Measurements from ENCODE around the gene TEX11. TPM values are rescaled to one million over a fixed set of nuclear protein-coding genes. Genes with fewer than 3 reads are reported as not detected.
"Not testable (repeated sequence)": the region's sequence is repeated elsewhere in the genome, so short reads cannot be mapped to it uniquely, and the experiment has no call there.

The TEX11 gene
- total RNA-seq (2014; rRNA removed; shearing (Covaris generic)), result 0.22 TPM in 1 of 2 replicates, not detected in the other

DNA sequence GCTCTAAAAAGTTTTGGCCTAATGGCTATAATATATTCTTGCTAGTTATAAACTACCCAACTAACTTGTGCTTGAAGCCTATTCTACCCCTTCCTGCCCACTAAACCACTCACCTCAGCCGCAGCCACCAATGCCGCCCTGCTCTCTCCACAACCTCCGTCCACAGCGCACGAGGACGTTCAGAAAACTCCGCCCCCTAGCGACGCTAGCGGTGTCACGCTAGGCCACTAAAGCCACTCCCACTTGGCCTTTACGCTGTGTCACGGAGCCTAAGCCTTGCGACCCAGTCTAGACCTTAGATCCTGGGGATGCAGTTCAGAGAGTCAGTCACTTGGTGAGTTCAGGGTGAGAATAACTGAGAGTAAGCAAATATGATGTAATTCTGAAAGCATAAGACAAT is at the start of gene TEX11:
Gene TEX11 (minus strand): TSS at position 171 of the 400 bp plus-strand sequence. CDS start 922 bp downstream, outside the sequence.
- no peak for DNase-seq (ENCODE audit: low spot score)

DNA sequence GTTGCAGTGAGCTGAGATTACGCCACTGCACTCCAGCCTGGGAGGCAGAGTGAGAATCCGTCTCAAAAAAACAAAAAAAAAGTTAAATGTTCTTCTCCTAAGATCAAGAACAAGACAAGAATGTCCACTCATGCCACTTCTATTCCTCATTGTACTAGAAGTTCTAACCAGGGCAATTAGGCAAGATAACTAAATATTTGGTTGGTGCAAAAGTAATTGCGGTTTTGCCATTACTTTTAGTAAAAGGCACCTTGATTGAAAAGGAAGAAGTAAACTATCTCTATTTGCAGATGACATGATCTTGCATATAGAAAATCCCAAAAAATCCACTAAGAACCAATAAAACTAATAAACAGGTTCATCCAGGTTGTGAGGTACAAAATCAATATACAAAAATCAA is 46.4 kb upstream of the TEX11 start:
- no peak for DNase-seq (ENCODE audit: low spot score)

DNA sequence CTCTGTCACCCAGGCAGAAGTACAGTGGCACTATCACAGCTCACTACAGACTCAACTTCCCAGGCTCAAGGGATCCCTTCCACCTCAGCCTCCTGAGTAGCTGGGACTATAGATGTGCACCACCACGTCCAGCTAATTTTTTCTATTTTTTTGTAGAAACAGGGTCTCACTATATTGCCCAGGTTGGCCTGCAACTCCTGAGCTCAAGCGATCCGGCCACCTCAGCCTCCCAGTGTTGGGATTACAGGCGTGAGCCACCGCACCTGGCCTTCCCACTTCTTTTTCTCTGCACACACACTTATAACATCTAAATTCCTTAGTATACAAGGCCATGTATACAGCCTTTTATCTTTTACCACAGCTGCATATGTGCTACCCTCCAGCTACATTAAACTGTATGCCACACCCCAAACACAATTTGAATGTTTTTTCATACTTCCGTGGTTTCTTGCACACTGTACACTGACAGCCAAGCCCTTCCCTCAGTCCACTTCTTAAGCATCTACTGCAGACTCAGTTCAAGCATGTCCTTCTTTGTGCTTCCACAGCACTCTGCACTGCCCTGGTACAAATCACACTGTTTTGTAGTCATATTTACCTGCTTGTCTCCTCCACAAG is 15.9 kb upstream of the TEX11 start:
- no peak for DNase-seq (ENCODE audit: low spot score)

DNA sequence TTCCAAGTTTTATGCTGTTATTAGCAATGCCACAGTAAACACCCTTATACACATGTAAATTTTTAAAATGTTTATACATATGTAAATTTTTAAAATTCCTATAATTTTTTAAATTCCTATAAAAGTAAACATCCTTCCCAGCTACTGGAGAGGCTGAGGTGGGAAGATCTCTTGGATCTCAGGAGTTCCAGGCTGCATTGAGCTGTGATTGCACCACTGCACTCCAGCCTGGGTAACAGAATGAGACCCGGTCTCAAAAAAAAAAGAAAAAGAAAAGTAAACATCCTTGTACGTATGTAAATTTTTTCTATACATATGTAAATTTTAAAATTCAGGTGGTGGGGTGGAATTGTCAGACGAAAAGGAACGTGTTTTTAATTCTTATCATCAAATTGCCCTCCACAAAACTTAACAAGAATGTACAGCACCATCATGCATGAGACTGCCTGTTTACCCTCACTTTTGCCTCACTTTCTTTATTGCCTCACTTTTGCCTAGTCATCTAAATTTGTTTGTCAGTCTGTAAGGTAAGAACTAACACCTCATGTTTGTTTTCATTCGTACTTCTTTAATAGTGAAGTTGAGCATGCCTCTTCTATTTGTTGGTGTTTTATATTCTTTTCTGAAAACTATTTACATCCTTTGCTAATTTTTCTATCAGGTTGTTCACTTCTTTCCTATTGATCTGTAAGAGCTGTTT is 14.4 kb upstream of the TEX11 start:
- no peak for DNase-seq (ENCODE audit: low spot score)

DNA sequence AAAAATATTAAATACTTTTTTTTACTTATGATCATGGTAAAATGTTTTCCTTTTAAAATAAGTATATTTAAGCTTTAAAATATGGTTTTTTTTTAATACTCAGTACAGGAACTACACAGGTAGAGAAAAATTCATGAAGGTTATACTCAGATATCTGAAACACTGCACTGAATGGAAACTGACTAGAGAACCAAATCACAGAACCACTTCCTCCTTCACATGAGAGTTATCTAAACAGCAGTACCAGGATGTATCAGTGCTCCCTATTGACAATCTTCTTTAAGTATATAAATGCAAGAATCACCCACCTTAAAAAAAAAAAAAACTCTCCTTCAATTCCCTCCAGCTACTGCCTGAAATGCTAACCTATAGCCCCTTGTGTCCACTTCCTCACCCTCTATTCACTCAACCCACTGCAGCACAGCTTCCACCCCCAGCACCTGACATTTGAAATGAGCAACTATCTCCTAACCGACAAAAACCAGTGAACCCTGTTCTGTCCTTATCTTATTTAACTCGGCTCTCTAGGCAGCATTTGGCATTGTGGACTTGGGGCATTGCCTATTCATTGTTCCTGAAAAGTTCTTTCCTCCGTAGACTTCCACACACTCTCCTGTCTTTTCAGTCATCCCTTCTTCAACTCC is 13.3 kb upstream of the TEX11 start:
- DNase-seq (ENCODE audit: low spot score), result no peak

DNA sequence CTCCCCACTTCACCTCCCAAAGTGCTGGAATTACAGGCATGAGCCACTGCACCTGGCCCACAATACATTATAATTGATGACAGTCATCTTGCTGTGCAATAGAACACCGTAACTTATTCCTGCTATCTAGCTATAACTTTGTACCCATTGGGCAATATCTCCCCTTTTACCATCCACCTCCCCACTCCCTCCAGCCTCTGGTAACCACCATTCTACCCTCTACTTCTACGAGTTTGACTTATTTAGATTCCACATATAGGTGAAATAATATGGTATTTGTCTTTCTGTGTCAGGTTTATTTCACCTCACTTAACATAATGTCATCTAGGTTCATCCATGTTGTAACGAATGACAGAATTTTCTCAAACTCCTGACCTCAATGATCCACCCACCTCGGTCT is 8.2 kb upstream of the TEX11 start:
- DNase-seq (ENCODE audit: low spot score), result no peak

DNA sequence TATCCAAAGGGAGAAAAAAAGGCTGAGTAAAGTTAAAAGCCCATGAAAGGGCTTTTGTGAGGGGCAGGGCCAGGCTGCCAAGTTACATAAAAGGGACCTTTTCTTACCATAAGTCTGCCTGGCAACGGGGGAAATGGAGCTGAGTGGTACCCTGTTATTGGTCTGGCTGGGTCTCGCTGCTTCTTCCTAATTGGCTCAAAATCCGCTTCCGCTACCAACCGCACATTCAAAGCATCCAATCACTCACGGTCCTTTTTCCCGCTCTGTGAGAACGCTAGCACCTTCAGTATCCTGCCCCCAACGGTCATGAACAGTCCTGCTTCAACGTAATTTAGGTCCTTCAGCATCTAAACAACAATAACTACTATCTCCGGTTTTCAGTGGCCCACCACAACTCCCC is 611 bp downstream of the TEX11 start:
- DNase-seq (ENCODE audit: low spot score), result no peak

DNA sequence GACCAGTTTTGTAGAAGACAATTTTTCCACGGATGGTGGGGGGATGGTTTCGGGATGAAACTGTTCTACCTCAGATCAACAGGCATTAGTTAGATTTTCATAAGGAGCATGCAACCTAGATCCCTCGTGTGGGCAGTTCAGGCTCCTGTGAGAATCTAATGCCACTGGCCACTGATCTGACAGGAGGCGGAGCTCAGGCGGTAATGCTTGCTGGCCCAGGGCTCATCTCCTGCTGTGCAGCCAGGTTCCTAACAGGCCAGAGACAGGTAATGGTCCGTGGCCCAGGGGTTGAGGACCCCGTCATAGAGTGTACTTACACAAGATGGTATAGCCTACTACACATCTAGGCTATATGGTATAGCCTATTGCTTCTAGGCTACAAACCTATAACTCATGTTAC is 7.0 kb downstream of the TEX11 start:
- no peak for DNase-seq (ENCODE audit: low spot score)

DNA sequence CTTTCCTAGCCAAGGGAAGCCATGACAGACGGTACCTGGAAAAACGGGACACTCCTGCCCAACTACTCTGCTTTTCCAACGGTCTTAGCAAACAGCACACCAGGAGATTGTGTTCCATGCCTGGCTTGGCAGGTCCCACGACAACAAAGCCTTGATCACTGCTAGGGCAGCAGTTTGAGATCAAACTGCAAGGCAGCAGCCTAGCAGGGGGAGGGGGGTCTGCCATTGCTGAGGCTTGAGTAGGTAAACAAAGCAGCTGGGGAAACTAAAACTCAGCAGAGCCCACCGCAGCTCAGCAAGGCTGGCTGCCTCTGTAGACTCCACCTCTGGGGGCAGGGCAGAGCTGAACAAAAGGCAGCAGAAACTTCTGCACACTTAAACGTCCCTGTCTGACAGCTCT is 18.1 kb downstream of the TEX11 start:
- DNase-seq (ENCODE audit: low spot score), result not testable (repeated sequence)

DNA sequence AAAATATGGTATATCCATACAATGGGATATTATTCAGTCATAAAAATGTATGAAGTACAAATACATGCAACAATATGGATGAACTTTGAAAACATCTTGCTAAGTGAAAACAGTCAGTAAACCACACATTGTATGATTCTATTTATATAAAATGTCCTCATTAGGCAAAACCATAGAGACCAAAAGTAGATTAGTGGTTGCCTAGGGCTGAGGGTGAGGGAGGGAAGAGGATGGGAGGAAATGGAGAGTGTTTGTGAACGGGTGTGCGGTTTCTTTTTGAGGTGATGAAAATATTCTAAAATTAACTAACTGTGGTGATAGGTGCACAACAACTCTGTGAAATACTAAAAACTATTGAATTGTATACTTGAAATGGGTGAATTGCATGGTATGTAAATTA is 29.6 kb downstream of the TEX11 start:
- DNase-seq (ENCODE audit: low spot score), result no peak

DNA sequence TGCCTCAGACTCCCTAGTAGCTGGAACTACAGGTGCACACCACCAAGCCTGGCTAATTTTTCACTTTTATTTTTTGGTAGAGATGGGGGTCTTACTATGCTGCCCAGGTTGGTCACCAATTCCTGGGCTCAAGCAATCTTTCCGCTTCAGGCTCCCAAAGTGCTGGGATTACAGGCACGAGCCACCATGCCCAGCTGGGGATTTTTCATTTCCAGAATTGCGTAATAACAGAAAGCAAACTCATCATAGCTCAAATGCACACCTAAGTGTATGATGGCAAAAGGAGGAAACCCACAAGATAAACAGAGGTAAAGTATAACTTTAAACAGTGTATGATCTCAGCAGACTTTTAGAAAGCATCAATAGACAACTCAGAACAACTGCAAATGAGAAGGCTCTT is 56.2 kb downstream of the TEX11 start:
- no peak for DNase-seq (ENCODE audit: low spot score)

DNA sequence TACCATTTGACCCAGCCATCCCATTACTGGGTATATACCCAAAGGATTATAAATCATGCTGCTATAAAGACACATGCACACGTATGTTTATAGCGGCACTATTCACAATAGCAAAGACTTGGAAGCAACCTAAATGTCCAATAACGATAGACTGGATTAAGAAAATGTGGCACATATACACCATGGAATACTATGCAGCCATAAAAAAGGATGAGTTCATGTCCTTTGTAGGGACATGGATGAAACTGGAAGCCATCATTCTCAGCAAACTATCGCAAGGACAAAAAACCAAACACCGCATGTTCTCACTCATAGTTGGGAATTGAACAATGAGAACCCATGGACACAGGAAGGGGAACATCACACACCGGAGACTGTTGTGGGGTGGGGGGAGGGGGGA is 64.4 kb downstream of the TEX11 start:
- DNase-seq (ENCODE audit: low spot score), result not testable (repeated sequence)

DNA sequence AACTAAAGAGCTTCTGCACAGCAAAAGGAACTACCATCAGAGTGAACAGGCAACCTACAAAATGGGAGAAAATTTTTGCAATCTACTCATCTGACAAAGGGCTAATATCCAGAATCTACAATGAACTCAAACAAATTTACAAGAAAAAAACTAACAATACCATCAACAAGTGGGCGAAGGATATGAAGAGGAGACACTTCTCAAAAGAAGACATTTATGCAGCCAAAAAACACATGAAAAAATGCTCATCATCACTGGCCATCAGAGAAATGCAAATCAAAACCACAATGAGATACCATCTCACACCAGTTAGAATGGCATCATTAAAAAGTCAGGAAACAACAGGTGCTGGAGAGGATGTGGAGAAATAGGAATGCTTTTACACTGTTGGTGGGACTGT is 64.9 kb downstream of the TEX11 start:
- DNase-seq (ENCODE audit: low spot score), result not testable (repeated sequence)

DNA sequence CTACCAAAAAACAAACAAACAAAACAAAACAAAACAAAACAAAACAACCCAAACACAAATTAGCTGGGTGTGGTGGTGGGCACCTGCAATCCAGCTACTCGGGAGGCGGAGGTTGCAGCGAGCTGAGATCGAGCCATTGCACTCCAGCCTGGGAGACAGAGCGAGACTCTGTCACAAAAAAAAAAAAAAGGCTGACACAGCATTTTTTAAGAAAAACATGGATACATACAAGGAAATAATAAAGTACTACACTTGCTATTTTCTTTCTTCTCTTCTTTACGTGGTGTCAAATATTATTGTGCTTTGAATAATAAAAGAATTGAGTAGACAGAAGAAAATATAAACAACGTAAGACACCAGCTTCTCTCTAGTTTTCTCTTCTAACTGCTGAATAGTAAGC is 73.9 kb downstream of the TEX11 start:
- DNase-seq (ENCODE audit: low spot score), result no peak

DNA sequence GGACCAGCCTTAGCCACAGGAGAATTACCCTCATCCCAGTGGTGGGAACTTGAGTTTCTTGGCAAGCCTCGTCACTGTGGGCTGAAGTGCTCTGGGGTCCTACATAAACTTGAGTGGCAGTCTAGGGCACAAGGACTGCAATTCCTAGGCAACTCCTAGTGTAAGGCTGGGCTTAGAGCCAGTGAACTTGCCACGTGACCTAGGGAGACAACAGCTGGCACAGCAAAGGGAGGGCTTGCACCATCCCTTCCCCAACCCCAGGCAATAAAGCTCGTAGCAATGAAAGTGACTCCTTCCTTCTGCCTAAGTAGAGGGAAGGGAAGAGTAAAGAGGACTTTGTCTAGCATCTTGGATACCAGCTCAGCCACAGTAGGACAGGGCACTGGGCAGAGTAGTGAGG is 81.8 kb downstream of the TEX11 start:
- no peak for DNase-seq (ENCODE audit: low spot score)

DNA sequence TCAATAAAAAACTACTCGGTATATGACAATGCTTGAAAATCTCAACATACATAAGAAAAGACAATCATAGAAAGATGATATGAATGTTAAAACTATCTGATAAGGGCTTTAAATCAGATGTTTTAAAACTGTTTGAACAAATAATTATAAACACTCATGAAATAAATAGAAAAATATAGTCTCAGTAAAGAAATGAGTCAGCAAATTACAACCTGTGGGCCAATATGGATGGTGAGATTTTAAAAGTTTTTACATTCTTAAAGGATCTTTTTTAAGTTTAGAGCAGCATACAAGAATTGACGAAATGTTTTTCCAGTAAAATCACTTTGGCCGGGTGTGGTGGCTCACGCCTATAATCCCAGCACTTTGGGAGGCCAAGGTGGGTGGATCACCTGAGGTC is 83.1 kb downstream of the TEX11 start:
- no peak for DNase-seq (ENCODE audit: low spot score)

DNA sequence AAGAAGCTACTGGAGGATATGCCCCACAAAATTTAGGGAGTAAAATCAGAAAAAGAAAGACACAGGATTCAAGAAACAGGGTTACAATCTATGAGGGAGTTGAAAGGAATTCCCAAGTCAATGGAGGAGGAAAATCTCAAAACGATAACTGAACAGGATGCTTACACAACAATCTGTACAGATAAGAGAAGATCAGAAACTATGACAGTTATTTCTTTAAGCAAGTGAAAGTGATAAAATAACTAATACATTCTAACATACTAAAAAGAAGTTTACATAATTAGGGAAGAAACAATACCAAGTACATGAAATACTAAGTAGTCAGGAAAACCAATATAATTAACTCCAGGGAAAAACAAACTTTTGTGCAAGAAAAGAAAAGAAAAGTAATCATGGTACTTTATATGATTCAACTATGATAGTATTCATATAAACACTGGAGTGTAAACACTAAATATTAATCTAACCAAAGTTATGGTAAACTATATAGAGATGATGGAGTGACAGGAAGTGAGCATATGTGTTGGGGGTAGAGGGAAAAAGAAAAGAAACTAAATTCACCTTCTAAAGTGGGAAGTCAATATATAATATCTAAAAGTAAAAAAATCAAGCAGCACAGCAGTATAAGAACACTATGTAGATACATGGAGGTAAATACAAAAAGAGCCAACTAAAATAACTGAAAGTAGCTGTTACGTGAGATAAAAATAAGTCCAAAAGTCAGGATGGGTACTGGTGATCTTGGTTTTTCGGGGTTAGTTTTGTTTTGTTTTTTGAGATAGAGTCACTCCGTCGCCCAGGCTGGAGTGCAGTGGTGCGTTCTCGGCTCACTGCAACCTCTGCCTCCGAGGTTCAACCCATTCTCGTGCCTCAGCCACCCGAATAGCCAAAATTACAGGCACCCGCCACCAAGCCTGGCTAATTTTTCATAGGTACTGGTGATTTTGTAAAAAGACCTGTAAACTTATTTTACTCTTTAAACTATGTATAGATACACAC is 99.3 kb downstream of the TEX11 start:
- DNase-seq (ENCODE audit: low spot score), result no peak

DNA sequence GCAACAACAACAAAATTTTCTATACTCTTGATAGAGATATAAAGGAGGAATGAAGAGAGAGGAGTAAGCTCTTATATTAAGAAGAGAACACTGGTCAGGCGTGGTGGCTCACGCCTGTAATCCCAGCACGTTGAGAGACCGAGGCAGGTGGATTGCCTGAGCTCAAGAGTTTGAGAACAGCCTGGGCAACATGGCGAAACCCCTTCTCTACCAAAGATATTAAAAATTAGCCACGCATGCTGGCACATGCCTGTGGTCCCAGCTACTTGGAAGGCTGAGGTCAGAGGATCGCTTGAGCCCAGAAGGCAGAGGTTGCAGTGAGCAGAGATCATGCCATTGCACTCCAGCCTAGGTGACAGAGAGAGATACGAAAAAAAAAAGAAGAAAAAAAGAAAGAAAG is 102.4 kb downstream of the TEX11 start:
- DNase-seq (ENCODE audit: low spot score), result no peak

DNA sequence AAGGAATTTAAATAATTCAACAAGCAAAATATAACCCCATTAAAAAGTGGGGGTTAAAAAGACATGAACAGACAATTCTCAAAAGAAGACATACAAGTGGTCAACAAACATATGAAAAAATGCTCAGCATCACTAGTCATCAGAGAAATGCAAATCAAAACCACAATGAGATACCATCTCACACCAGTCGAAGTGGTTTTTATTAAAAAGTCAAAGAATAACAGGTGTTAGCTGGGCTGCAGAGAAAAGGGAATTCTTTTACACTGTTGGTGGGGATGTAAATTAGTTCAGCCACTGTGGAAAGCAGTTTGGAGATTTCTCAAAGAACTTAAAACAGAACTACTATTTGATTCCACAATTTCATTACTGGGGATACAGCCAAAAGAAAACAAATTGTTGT is 111.8 kb downstream of the TEX11 start:
- DNase-seq (ENCODE audit: low spot score), result not testable (repeated sequence)

DNA sequence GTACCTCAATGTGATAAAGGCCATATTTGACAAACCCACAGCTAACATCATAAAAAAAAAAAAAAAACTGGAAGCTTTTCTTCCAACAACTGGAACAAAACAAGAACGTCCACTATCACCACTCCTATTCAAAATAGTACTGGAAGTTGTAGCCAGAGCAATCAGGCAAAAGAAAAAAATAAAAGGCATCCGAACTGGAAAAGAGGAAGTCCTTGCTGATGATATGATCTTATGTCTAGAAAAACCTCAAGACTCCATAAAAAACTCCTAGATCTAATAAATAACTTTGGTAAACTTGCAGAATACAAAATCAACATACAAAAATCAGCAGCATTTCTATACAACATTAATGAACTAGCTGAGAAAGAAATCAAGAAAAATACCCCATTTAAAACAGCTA is 134.3 kb downstream of the TEX11 start:
- DNase-seq (ENCODE audit: low spot score), result no peak

DNA sequence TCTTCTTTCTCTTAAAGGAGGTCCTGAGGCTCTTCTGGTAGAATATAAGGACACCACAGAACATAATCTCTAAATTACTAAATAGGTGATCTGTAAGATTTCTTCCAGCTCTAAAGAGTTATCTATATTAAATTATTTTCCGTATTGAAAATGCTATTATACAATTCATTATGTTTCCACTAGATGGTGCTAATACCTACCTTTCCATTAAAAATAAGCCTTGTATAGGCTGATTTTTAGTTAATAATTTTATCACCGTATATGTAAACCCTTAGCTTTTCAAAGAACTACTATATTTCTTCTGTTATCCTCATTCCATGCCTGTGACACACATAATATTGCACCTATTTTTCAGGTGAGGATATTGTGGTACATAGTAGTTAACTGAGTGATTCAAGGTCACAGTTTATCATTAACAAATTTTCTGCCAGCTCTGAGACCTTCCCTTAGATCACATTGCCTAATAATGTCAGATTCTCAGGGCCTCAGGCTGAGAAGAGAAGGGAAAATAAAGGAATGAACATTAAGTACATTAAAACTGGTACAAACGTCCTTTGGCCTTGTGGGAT is 138.8 kb downstream of the TEX11 start:
- DNase-seq (ENCODE audit: low spot score), result no peak

DNA sequence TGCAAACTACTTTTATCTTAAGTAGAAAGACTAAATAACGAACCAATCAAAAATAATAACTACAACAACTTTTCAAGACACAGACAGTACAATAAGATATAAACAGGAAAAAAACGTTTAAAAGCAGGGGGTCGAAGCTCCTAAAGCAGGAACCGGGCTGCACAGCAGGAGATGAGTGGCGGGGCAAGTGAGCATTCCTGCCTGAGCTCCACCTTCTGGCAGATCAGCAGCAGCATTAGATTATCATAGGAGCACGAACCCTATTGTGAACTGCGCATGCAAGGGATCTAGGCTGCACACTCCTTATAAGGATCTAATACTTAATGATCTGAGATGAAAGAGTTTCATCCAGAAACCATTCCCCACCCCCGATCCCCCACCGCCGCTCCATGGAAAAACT is 146.2 kb downstream of the TEX11 start:
- no peak for DNase-seq (ENCODE audit: low spot score)

Measured in A172 (cell line).